Measurements from ENCODE around the gene COP1. TPM values are rescaled to one million over a fixed set of nuclear protein-coding genes. Genes with fewer than 3 reads are reported as not detected.

Gene COP1
- total RNA-seq, 1 experiment from 2014 or later = 33.1 TPM

- Histone ChIP-seq H4K20me1 (ENCODE audit: insufficient read depth) (no peaks in the 10 kb centered on the region), H3K4me3 (replicated peaks in 1 of 2; ENCODE audit: low read depth in 1 of 2, low read length in 2 of 2) (no peak overlapping the region), H3K9me3 (ENCODE audit: control insufficient read depth in 1 of 2, insufficient read depth in 1 of 2, low read depth in 1 of 2, low read length in 2 of 2) (no peaks in the 10 kb centered on the region), H3K79me2 (ENCODE audit: insufficient read depth, low read length) (no peaks in the 10 kb centered on the region), H3K4me2 (ENCODE audit: low read length) (no peak overlapping the region), H3K9me2 (ENCODE audit: insufficient read depth) (no peaks in the 10 kb centered on the region), H3K27ac (ENCODE audit: low read depth, low read length) (no peak overlapping the region), H3K4me1 (ENCODE audit: control insufficient read depth in 1 of 2, insufficient read depth in 2 of 2, low read length in 2 of 2) (no peaks in the 10 kb centered on the region), H3K27me3 (ENCODE audit: insufficient read depth, low read length) (no peaks in the 10 kb centered on the region), H3K36me3 (ENCODE audit: control insufficient read depth in 1 of 2, insufficient read depth in 2 of 2, low read length in 2 of 2) (no peaks in the 10 kb centered on the region), H3K9ac (ENCODE audit: low read length) (no peak overlapping the region), H2AFZ (ENCODE audit: low read depth, low read length, poor library complexity, severe bottlenecking) (no peak overlapping the region)
- DNase-seq (ENCODE audit: low read depth, low spot score) (no peak), ATAC-seq (no peak)
- no peak for TF ChIP-seq SRF (IDR thresholded peaks at IDR 0.05; ENCODE audit: low read depth)
- no peak for TF ChIP-seq JUND (IDR thresholded peaks at IDR 0.05)
- TF ChIP-seq, protein P1, sequence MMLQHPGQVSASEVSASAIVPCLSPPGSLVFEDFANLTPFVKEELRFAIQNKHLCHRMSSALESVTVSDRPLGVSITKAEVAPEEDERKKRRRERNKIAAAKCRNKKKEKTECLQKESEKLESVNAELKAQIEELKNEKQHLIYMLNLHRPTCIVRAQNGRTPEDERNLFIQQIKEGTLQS (IDR thresholded peaks at IDR 0.05) = no peak
- TF ChIP-seq EZH2 (IDR thresholded peaks at IDR 0.05) = no peak
- no peak for TF ChIP-seq ELF1 (IDR thresholded peaks at IDR 0.05; ENCODE audit: borderline replicate concordance, low read depth)
- no peak for TF ChIP-seq EGR1 (IDR thresholded peaks at IDR 0.05; ENCODE audit: low read depth)
- TF ChIP-seq ZBTB33 (IDR thresholded peaks at IDR 0.05; ENCODE audit: extremely low read depth, insufficient replicate concordance, low read length) = no peak
- RAD21 ChIA-PET (ENCODE audit: low non-redundant PET in 1 of 2, low total read pairs in 2 of 2, uncharacterized antibody in 2 of 2, unreplicated experiment in 2 of 2) = no interaction called here
- intact Hi-C loops (cut with micrococcal nuclease) = no loop called here
- POLR2A ChIA-PET = no interaction called here
- CTCF ChIA-PET = no interaction called here
- no TSS peak for BruUV-seq (replicated peaks)
Measured at GRCh38 chr1:175947771-175948170, 259.3 kb downstream of the COP1 start.

- Histone ChIP-seq H3K4me3 (replicated peaks in 1 of 2; ENCODE audit: low read depth in 1 of 2, low read length in 2 of 2) (no peak overlapping the region), H3K9ac (ENCODE audit: low read length) (no peak overlapping the region), H3K4me1 (ENCODE audit: control insufficient read depth in 1 of 2, insufficient read depth in 2 of 2, low read length in 2 of 2) (no peaks in the 10 kb centered on the region), H3K79me2 (ENCODE audit: insufficient read depth, low read length) (no peaks in the 10 kb centered on the region), H3K27me3 (ENCODE audit: insufficient read depth, low read length) (no peaks in the 10 kb centered on the region), H3K36me3 (ENCODE audit: control insufficient read depth in 1 of 2, insufficient read depth in 2 of 2, low read length in 2 of 2) (0 out of 4 replicates have a peak, but pooled peaks cover 0 to 3% of the 10 kb centered on the region in 2 experiments), H3K4me2 (ENCODE audit: low read length) (no peak overlapping the region), H3K9me2 (ENCODE audit: insufficient read depth) (no peaks in the 10 kb centered on the region), H3K9me3 (ENCODE audit: control insufficient read depth in 1 of 2, insufficient read depth in 1 of 2, low read depth in 1 of 2, low read length in 2 of 2) (no peaks in the 10 kb centered on the region), H4K20me1 (ENCODE audit: insufficient read depth) (no peaks in the 10 kb centered on the region), H3K27ac (ENCODE audit: low read depth, low read length) (no peak overlapping the region), H2AFZ (ENCODE audit: low read depth, low read length, poor library complexity, severe bottlenecking) (no peak overlapping the region)
- intact Hi-C loops (cut with micrococcal nuclease) = no loop called here
- CTCF ChIA-PET = no interaction called here
- DNase-seq (ENCODE audit: low read depth, low spot score) (no peak), ATAC-seq (no peak)
- TF ChIP-seq POLR2A (IDR thresholded peaks at IDR 0.05; ENCODE audit: borderline replicate concordance, extremely low read depth, insufficient read depth, insufficient read length) = no peak
- no peak for TF ChIP-seq FOSL1 (IDR thresholded peaks at IDR 0.05; ENCODE audit: low read depth)
- no peak for TF ChIP-seq SP1 (IDR thresholded peaks at IDR 0.05; ENCODE audit: low read depth)
- no peak for TF ChIP-seq ELF1 (IDR thresholded peaks at IDR 0.05; ENCODE audit: borderline replicate concordance, low read depth)
- no TSS peak for BruUV-seq (replicated peaks)
- POLR2A ChIA-PET = no interaction called here
- RAD21 ChIA-PET (ENCODE audit: low non-redundant PET in 1 of 2, low total read pairs in 2 of 2, uncharacterized antibody in 2 of 2, unreplicated experiment in 2 of 2) = no interaction called here
Measured at GRCh38 chr1:175944591-175944990, 262.5 kb downstream of the COP1 start.

Data from HCT116 (cell line).